ENCODE results near the gene KAT6B.

The KAT6B gene

GRCh38 chr10:74997163-74997562 lies 170.8 kb downstream of the KAT6B start:
- DNase-seq (ENCODE audit: low read depth), result no peak
- H3K4me3 ChIP-seq (ENCODE audit: control insufficient read depth, low read depth, low read length), result no peak overlapping the region
- TF ChIP-seq CTCF (conservative IDR thresholded peaks at IDR 0.05; ENCODE audit: control insufficient read depth, insufficient read depth, low read depth, low read length), result no peak

- no peak for TF ChIP-seq CTCF (conservative IDR thresholded peaks at IDR 0.05; ENCODE audit: control insufficient read depth, insufficient read depth, low read depth, low read length)
- no peak for DNase-seq (ENCODE audit: low read depth)
- H3K4me3 ChIP-seq (ENCODE audit: control insufficient read depth, low read depth, low read length), result no peak overlapping the region
Measured at GRCh38 chr10:75000748-75001321, 174.4 kb downstream of the KAT6B start.

- no peak for TF ChIP-seq CTCF (conservative IDR thresholded peaks at IDR 0.05; ENCODE audit: control insufficient read depth, insufficient read depth, low read depth, low read length)
- no peak overlapping the region for H3K4me3 ChIP-seq (ENCODE audit: control insufficient read depth, low read depth, low read length)
- DNase-seq (ENCODE audit: low read depth), result no peak
Measured at GRCh38 chr10:75001715-75002350, 175.4 kb downstream of the KAT6B start.

- H3K4me3 ChIP-seq (ENCODE audit: control insufficient read depth, low read depth, low read length), result no peak overlapping the region
- TF ChIP-seq CTCF (conservative IDR thresholded peaks at IDR 0.05; ENCODE audit: control insufficient read depth, insufficient read depth, low read depth, low read length), result no peak
- no peak for DNase-seq (ENCODE audit: low read depth)
Measured at GRCh38 chr10:75002351-75002725, 175.9 kb downstream of the KAT6B start.

- H3K4me3 ChIP-seq (ENCODE audit: control insufficient read depth, low read depth, low read length), result no peak overlapping the region
- no peak for TF ChIP-seq CTCF (conservative IDR thresholded peaks at IDR 0.05; ENCODE audit: control insufficient read depth, insufficient read depth, low read depth, low read length)
- no peak for DNase-seq (ENCODE audit: low read depth)
Measured at GRCh38 chr10:75002967-75003594, 176.7 kb downstream of the KAT6B start.

- H3K4me3 ChIP-seq (ENCODE audit: control insufficient read depth, low read depth, low read length), result no peak overlapping the region
- no peak for TF ChIP-seq CTCF (conservative IDR thresholded peaks at IDR 0.05; ENCODE audit: control insufficient read depth, insufficient read depth, low read depth, low read length)
- DNase-seq (ENCODE audit: low read depth), result no peak
Measured at GRCh38 chr10:75003891-75004290, 177.5 kb downstream of the KAT6B start.
